Effector CD8-positive, alpha-beta T cell (primary cell): ENCODE results near the gene CCSER1.
"Not testable (repeated sequence)": the region's sequence is repeated elsewhere in the genome, so short reads cannot be mapped to it uniquely, and the experiment has no call there.

Experiments used
- DNase-seq: peaks from one replicate; lab custom pipeline; 2025; lab: John Stamatoyannopoulos, UW

CCSER1 gene

DNA sequence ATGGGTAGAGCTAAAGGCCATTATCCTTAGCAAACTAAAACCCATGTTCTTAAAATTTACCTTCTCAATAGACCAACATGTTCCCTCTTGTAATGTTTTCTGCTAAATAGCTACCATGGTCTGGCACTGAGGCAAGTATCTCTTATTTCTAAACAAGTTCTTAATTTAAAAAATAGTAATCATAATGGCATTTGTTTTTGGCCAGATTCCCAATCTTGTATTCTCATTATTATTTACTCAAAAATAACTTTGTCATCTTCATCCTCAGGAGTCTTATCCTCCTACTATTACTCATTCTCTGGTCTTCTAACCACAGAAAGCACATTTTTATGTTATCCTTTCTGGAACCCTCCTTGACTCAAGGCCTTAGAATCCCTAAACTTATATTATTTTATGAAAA, 931.2 kb downstream of the CCSER1 start:
- no peak for DNase-seq

DNA sequence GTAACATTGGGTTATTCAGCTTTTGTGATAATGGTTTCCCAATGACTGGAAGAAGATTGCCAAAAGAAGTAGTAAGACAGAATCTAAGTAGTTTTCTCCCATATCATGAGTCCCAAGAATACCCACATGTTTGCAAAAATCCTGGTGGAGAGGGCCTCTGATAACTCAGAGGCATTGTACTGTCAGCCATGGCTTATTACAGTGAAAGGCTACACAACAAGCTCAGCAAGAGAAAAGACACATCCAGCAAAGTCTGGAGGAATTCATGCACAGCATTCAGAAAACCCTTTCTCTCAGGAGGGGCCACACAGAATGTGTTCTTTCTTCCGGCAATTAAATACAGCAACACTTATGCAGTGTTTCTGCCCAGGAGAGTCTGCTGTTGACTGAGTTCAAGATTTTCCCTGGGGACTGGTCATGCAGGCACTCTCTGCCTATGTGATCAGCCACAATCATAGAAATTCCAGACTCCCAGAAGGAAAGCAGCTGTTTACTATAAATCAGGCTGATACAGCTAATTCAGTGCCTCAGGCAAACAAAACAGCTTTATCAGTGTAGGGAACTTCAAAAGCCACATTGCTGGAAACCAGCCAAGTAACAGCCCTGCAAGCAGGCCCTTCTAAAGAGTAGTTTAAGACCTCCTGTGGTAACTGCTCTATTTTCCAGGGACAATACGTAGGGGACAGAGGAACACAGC, 937.1 kb downstream of the CCSER1 start:
- DNase-seq = no peak

DNA sequence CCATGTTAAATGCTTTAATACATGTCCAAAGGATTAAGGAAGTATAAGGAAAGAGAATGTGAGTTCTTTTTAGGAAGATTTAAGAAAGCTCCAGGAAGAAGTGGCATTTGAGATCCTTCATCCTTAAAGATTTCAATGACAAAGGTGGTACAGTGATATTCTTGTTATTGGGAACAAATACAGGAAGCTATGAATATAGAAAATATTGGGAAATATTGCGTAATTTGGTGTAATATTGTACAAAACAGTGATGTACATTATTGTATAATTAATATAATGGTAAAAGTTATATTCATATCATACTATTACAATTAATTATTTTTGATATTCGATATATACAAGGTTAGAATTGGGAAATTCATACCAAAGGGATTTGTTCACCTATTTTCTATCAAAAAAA, 937.9 kb downstream of the CCSER1 start:
- no peak for DNase-seq

DNA sequence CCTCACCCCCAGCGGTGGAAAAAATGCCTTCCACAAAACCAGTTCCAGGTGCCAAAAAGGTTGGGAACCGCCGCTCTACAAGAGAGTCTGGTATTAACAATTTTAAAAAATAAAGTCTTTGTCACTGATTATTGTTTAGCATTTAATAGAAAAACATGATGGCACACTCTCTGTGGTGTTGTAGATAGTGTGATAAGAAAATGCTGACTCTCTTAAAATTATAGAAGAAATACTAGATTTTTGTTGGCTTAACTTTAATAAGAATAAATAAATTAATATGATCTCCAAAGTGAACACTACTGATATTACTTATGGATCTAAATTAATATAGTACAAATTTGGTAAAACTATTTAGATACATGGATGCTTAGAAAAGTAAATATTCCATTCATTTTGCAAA, 943.5 kb downstream of the CCSER1 start:
- no peak for DNase-seq

DNA sequence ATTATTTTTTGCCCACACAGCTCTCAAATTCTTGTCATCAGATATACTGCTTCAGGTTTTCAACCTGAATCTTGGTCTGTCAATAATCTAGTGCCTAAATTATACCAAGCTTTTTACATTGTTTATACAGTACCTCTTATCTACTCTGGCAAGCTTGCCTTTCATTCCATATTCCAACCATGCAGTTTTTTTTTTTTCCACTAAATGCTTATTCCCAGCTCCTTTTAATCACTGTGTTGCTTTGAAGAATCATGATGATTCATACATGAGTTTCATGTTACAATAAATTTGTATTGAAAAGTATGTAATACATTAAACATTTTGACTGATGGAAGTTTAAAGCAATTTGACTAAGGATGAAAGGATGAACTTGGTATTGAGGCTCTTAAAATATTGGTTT, 949.0 kb downstream of the CCSER1 start:
- DNase-seq = no peak

DNA sequence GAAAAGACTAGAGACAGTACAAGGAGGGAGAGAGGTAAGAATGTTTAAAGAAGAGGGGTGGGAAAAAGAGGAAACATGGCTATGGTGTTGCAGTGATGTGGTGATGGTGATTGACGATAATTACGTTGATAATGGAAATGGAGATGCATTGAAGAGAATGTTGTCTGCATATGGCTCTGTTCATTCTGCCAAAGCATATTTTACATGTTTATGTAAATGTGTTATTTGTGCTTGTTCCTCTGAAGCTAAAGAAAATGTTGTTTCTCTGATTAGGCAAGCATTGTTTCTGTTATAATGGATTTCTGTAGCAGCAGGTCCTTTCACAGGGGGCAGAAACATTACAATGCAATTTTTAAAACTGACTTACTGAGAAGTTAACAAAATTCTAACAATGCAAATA, 958.8 kb downstream of the CCSER1 start:
- no peak for DNase-seq

DNA sequence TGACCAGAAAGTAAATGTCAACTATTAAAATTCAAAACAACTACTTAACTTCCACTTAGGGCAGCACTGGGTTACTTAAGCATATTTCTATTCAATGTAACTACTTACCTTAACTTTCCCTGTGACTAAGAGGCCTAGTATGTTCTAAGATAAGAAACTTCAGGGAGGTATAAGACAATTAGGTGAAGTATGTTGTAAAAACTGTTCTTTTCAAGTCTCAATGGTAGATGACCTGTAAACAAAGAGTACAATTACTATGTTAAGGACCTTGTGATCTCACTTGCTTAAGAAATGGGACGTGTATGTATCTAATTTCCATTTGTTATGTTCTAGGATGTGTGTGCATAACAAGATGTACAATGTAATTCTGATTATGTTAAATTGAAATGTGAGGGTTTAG, 960.5 kb downstream of the CCSER1 start:
- DNase-seq = no peak

DNA sequence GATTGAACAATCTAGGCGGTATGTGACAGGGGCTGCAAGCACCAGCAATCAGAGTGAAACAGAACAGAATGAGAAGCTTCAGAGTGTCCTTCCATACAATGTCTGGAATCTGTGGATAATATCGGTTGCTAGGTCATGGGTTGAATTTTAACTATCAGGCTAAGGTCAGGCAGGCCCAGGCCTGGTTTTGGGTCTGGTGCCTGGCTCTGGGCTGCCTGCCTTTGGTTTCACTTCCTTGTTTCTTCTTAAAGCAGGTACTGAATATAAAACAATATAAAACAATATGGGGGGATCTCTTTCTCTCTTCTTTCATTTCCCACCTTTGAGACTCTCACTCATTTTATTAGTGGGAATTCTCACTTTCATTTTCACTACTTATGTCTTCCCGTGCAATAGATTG, 962.0 kb downstream of the CCSER1 start:
- no peak for DNase-seq

DNA sequence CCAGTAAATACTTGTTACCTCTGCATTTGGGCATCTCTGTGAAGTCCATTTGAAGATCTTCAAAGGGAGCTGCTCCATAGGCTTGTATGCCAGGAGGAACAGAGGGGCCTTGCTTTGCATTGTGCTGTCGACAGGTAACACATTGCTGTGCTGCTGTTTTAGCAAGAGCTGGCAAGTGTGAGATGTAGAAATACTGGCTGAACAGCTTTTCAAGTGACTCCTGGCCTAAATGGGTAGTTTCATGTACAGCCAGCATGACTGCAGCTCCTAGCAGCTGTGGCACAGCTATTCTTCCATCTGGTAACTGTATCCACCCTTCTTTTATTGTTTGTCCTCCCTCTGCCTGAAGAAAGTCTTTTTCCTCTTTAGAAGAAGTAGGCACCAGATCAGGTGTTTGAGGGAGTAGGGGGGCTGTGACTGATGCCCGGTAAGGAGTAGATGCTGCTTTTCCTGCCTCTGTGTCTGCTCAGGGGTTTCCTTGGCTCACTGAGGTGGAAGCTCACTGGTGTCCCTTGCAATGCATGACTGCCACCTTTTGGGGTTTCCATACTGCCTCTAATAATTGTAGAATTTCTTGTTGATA, 965.3 kb downstream of the CCSER1 start:
- DNase-seq = no peak

DNA sequence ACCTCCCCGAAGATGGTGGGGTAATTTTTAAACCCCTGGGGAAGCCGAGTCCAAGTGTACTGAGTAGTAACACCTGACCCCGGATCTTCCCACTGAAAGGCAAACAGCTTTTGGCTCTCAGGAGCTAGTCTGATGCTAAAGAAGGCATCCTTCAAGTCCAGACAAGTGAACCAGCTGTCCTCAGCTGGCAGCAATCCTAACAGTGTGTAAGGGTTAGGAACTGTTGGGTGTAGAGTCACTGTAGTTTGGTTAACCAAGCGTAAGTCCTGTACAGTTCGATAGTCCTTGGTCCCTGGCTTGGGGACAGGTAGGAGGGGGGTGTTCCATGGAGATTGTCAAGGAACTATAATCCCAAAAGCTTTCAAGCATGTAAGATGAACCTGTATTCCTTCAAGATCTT, 967.0 kb downstream of the CCSER1 start:
- DNase-seq = not testable (repeated sequence)

DNA sequence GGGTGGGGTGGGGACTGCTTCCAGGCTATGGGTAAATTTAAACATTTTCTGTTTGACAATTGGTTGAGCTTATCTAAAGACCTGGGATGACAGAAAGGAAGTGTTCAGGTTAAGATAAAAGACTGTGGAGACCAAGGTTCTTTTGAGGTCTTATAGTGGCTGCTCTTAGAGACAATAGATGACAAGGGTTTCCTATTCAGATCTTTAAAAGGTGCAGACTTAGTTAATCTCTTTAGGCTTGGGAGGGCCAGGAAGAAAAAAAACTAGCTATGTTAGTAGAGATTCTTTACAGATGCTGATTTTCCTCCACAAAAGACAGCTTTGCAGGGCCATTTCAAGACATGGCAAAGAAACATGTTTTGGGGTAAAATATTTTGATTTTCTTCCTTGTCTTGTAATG, 972.5 kb downstream of the CCSER1 start:
- DNase-seq = no peak

DNA sequence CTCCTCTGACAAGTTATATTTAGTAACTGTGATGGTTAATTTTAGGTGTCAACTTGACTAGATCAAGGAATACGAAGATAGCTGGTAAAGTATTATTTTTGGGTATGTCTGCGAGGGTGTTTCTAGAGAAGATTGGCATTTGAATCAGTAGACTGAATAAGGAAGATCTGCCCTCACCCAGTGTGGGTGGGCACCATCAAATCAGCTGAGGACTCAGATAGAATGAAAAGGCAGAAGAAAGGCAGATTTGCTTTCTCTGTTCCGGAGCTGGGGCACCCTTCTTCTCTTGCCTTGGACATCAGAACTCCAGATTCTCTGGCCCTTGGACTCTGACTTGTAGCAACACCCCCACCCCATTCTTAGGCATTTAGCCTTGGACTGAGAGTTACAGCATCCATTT, 981.6 kb downstream of the CCSER1 start:
- no peak for DNase-seq

DNA sequence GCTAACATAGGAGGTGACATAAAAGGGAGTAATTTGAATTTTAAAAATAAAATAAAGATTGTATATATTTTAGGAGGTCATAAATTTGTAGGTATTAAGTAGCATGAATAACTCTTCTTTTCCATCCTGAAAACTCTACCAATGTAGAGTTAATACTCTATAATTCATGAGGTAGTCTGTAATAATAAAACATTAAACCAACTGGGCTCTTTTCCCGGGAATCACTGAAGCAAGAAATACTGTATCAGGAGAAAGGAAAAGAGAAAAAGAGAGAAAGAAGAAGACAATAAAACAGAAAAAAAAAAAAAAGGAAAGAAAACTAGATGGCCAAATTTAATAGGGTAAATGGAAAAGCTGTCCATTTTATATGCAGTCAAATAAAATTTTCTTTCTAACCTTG, 984.4 kb downstream of the CCSER1 start:
- DNase-seq = no peak

DNA sequence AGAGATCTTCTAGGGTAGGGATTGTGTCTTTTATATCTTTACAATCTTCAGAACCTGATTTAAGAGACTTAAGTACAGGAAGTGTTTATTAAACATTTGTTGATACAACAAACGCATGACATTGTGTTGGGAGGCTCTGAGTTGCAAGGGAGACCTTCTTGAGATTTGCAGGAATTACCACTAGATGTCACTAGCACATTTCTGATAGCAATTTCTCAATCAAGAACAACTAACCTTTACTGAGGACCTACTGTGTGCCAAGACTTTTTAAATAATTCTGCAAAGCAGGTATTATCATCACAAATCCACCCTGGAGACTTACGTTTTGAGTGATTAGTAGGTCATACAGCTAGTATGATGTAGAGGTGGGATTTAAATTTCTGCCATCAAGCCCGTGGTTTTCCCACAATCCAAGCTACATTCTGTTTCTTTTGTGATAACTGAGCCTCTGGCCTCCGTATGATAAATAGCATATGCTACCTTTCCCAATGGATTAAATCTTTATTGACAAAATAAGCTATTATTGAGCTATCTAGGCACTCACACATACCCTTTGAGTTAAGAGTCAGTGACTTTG, 986.0 kb downstream of the CCSER1 start:
- no peak for DNase-seq

DNA sequence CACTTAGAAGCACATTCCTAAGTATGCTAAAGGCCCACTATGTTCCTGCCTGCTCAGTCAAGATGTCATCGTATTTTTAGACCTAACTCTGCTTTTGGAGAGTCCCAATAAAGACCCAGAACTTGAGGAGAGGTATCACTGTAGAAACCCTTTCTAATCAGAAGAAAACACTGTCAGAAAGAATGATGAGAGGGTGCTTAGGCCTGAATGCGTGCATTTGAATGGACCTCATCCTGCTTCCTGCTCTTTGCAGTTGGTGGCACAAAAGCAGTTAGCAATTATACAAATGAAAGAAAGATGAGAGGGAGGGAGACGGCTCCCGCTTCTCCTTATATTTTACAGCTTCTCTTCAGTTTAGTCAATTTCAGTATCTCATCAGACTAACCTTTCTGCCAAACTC, 987.2 kb downstream of the CCSER1 start:
- DNase-seq = no peak

DNA sequence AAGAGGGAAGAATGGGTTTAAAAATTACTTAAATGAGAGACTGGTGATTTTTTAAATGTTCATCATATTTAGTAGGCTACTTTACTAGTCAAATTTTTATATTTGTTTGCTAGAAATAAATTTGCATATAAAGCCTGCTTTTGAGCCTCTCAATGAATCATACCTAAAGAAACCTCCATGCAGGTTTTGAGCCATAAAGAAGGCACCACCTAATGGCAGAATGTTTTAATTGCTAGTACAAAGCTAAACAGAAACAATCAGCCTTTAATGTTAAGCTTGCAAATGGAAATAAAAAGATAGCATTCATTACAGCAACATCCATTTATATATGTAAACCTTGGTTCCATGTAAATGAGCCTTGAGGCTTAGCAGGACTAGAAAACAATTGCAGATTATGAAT, 989.7 kb downstream of the CCSER1 start:
- DNase-seq = no peak

DNA sequence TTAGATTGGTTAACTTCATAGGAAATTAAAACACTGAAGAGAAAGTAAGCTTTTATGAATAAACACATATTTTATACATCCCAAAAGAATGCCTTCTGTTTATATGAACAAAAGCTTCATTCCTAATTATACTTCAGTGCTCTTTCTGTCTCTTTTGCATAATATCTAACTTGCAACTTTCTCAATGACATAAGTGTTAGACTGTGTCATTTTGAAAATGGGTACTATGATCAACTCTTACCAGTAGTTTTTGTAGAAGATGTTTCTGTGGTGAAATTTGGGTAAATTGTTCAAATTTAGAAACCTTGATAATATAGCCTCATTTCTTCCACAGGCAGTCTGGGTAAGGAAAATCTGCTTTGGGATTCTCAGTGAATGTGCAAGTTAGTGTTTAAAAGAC, 991.4 kb downstream of the CCSER1 start:
- DNase-seq = no peak

DNA sequence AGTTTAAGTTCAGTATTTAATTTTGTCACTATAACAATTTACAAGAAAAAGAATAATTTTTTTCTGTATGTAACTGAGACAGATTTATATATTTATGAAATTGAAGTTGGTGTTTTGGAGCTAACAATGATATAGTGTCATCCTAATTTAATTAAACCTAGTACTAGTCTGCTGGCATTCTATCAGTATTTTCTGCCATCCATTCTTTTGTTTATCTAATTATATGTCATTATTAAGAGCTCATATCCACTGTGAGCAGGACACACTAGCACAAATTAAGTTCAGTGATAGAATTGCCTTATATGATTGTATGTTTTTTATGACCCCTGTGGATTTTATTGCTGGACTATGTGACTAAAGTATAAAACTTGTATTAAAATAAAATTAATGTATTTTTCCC, 996.5 kb downstream of the CCSER1 start:
- DNase-seq = no peak

DNA sequence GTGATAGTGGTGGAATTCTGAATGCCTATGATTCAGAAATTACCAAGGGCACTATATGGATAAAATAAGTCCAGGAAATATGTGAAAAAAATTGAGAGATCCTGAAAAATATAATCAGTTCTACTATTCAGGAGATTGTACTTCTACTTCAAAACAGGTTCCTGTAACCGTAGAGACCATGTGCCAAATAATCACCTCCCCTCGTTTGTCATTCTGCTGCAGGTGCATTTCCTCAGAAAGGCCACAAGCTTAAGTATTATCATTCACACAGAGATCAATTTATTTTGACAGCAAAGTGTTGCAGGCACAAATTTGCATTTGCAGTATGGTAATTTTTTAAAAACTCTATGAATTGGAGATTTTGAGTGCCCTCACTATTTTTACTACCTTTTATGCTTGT, 1000.0 kb downstream of the CCSER1 start:
- no peak for DNase-seq

DNA sequence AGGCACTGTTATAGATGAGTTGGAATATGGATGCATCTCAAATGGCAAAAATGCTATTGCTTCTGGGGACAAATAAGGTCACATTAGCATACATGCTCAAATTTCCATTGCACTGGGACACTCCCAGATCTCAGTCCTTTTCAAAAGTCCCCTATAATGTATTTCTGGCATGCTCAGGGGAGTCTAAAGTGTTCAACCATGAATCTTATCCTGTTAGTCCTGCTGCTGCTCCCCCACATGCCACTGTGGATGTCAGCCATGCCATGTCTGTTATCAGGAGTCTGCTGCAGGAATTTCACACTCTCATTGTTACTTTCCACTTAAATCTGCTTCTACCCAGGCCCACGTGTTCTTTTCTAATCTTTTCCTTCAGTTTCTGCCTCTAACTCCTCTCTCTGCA, 1000.6 kb downstream of the CCSER1 start:
- no peak for DNase-seq

DNA sequence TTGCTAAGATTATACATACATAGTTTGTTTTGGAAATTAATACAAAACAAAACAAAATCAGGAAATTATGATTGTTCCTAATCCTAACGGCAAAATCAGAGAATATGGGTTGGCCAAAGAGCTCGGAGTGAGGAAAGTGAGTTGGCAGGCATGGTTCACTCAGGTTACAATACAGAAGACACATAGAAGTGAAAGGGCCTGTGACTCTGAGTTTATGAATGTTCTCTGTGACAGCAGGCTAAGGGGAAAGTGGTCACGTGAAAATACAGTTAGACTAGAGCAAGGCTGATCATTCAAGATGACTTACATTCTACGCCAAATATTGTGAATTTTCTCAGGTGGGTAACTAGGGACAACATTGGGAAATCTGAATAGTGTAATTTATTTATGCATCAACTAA, 1001.3 kb downstream of the CCSER1 start:
- DNase-seq = no peak

DNA sequence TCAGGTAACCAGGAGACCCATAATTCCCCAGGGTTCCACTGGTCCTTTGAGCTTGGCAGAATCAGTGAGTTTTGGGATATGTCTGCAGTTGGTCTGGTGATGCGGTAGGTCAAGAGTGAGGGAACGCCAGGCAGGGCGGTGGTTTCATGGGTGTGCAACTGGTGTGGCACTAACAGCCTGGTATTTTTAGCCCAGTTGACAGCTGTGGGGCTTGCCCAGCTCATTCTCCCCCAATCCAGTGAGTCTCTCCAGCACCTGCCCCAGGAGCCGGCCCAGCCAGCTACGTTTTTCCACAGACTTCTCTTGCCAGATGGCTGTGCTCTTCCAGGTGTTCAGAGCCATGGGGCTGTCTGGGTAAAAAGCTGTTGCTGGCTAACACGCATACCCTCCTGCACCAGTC, 1019.9 kb downstream of the CCSER1 start:
- DNase-seq = no peak

DNA sequence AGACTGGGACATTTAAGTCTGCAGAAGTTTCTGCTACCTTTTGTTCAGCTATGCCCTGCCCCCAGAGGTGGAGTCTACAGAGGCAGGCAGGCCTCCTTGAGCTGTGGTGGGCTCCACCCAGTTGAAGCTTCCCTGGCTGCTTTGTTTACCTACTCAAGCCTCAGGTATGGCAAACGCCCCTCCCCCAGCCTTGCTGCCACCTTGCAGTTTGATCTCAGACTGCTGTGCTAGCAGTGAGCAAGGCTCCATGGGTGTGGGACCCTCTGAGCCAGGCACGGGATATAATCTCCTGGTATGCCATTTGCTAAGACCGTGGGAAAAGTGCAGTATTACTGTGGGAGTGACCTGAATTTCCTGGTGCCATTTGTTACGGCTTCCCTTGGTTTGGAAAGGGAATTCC, 1026.8 kb downstream of the CCSER1 start:
- DNase-seq = not testable (repeated sequence)
